Stimulated activated CD4-positive, alpha-beta T cell treated with anti-CD3 and anti-CD28 coated beads, TNF-alpha, amount 100 ng/mL, for 4 hours (primary cell): ENCODE data around the gene FAM50B.

Experiments used
- DNase-seq, 3 experiments: peaks; one replicate each; pipeline ENCODE4 v3.0.0-alpha.2; 2020; ENCODE audit warnings: low read depth in 3 of 3

Gene FAM50B

GRCh38 chr6:3894590-3895311, 45.6 kb downstream of the FAM50B start:
- DNase-seq, result no peak

GRCh38 chr6:3895312-3895653, 46.1 kb downstream of the FAM50B start:
- DNase-seq, result no peak

- no peak for DNase-seq
Measured at GRCh38 chr6:3895805-3896204, 46.6 kb downstream of the FAM50B start.

GRCh38 chr6:3898265-3898994, 49.3 kb downstream of the FAM50B start:
- DNase-seq, result no peak

GRCh38 chr6:3899061-3899460, 49.9 kb downstream of the FAM50B start:
- no peak for DNase-seq

GRCh38 chr6:3899970-3900439, 50.8 kb downstream of the FAM50B start:
- DNase-seq, result no peak
